HEK293 (cell line): Measurements from ENCODE around the gene TERC.
A peak's percentile ranks its signal among the peaks of the same experiment; 100 is the strongest.

Experiments used
- EGR2 ChIP-seq: fragments of 450-650 bp; formaldehyde crosslinking; IDR thresholded peaks from 2 replicates; pipeline ENCODE4 v1.5.1; 2016; ENCODE audit warnings: low read depth, missing biosample characterization, missing genetic modification characterization
- HOXD13 ChIP-seq: sonication (generic); formaldehyde crosslinking; IDR thresholded peaks from 2 replicates; pipeline ENCODE4 v1.8.0; 2022; ENCODE audit warnings: missing genetic modification reagents, borderline replicate concordance
- PRDM1 ChIP-seq: fragments of 450-650 bp; formaldehyde crosslinking; IDR thresholded peaks from 2 replicates; pipeline ENCODE4; 2016; ENCODE audit warnings: missing biosample characterization, missing genetic modification characterization
- ZBTB7A ChIP-seq: fragments of 450-650 bp; formaldehyde crosslinking; IDR thresholded peaks from 2 replicates; pipeline ENCODE4 v1.5.1; 2016; ENCODE audit warnings: low read depth, missing biosample characterization, missing genetic modification characterization
- ZFP69B ChIP-seq: fragments of 450-650 bp; formaldehyde crosslinking; IDR thresholded peaks from 2 replicates; pipeline ENCODE4 v1.5.1; 2016; ENCODE audit warnings: missing biosample characterization, missing genetic modification characterization
- ZNF132 ChIP-seq: fragments of 450-650 bp; formaldehyde crosslinking; IDR thresholded peaks from 2 replicates; pipeline ENCODE4 v1.5.1; 2017; ENCODE audit warnings: missing biosample characterization, missing genetic modification characterization, borderline replicate concordance
- ZNF155 ChIP-seq: fragments of 450-650 bp; formaldehyde crosslinking; IDR thresholded peaks from 2 replicates; pipeline ENCODE4 v1.5.1; 2016; ENCODE audit warnings: missing biosample characterization, missing genetic modification characterization
- ZNF174 ChIP-seq: fragments of 450-650 bp; formaldehyde crosslinking; IDR thresholded peaks from 2 replicates; pipeline ENCODE4 v1.5.0; 2017; ENCODE audit warnings: missing biosample characterization, mild to moderate bottlenecking, missing genetic modification characterization
- ZNF175 ChIP-seq: fragments of 450-650 bp; formaldehyde crosslinking; IDR thresholded peaks from 2 replicates; pipeline ENCODE4 v1.5.1; 2016; ENCODE audit warnings: missing biosample characterization, missing genetic modification characterization
- ZNF184 ChIP-seq: fragments of 450-650 bp; IDR thresholded peaks from 2 replicates; pipeline ENCODE4 v1.5.1; 2018; ENCODE audit warnings: missing biosample characterization, mild to moderate bottlenecking, missing genetic modification characterization
- ZNF202 ChIP-seq: fragments of 450-650 bp; formaldehyde crosslinking; IDR thresholded peaks from 2 replicates; pipeline ENCODE4 v1.5.1; 2016; ENCODE audit warnings: missing biosample characterization, missing genetic modification characterization, borderline replicate concordance
- ZNF211 ChIP-seq: fragments of 450-650 bp; formaldehyde crosslinking; IDR thresholded peaks from 2 replicates; pipeline ENCODE4 v1.5.1; 2016; ENCODE audit warnings: low read depth, missing biosample characterization, missing genetic modification characterization
- ZNF292 ChIP-seq: fragments of 450-650 bp; formaldehyde crosslinking; IDR thresholded peaks from 2 replicates; pipeline ENCODE4 v1.5.1; 2016; ENCODE audit warnings: low read depth, missing biosample characterization, missing genetic modification characterization, borderline replicate concordance
- ZNF302 ChIP-seq: fragments of 450-650 bp; formaldehyde crosslinking; IDR thresholded peaks from 2 replicates; pipeline ENCODE4 v1.5.1; 2016; ENCODE audit warnings: missing biosample characterization, missing genetic modification characterization, low read depth
- ZNF341 ChIP-seq: fragments of 450-650 bp; formaldehyde crosslinking; IDR thresholded peaks from 2 replicates; pipeline ENCODE4; 2016; ENCODE audit warnings: low read depth, missing biosample characterization, missing genetic modification characterization
- ZNF391 ChIP-seq: fragments of 450-650 bp; formaldehyde crosslinking; IDR thresholded peaks from 2 replicates; pipeline ENCODE4 v1.5.1; 2016; ENCODE audit warnings: low read depth, missing biosample characterization, missing genetic modification characterization, borderline replicate concordance
- ZNF48 ChIP-seq: fragments of 450-650 bp; formaldehyde crosslinking; IDR thresholded peaks from 2 replicates; pipeline ENCODE4 v1.5.1; 2016; ENCODE audit warnings: missing biosample characterization, missing genetic modification characterization
- ZNF510 ChIP-seq: fragments of 450-650 bp; formaldehyde crosslinking; IDR thresholded peaks from 2 replicates; pipeline ENCODE4 v1.5.1; 2018; ENCODE audit warnings: mild to moderate bottlenecking, missing genetic modification characterization, missing biosample characterization; ENCODE audit not compliant: insufficient replicate concordance
- ZNF623 ChIP-seq: fragments of 450-650 bp; formaldehyde crosslinking; IDR thresholded peaks from 2 replicates; pipeline ENCODE4 v1.5.1; 2016; ENCODE audit warnings: missing biosample characterization, missing genetic modification characterization
- ZNF777 ChIP-seq: fragments of 450-650 bp; formaldehyde crosslinking; IDR thresholded peaks from 2 replicates; pipeline ENCODE4 v1.5.1; 2017; ENCODE audit warnings: missing biosample characterization, missing genetic modification characterization, borderline replicate concordance
- ZSCAN23 ChIP-seq: fragments of 450-650 bp; formaldehyde crosslinking; IDR thresholded peaks from 2 replicates; pipeline ENCODE4 v1.5.1; 2016; ENCODE audit warnings: missing biosample characterization, missing genetic modification characterization
- TF ChIP-seq, protein P1 (sequence below): fragments of 450-650 bp; formaldehyde crosslinking; IDR thresholded peaks from 2 replicates; pipeline ENCODE4 v1.5.1; 2016; ENCODE audit warnings: missing biosample characterization, missing genetic modification characterization, borderline replicate concordance
- TF ChIP-seq, protein P2 (sequence below): fragments of 450-650 bp; formaldehyde crosslinking; IDR thresholded peaks from 2 replicates; pipeline ENCODE4 v1.5.1; 2017; ENCODE audit warnings: missing biosample characterization, mild to moderate bottlenecking, missing genetic modification characterization, moderate library complexity
- TF ChIP-seq, protein P3 (sequence below): fragments of 450-650 bp; formaldehyde crosslinking; IDR thresholded peaks from 2 replicates; pipeline ENCODE4 v1.5.1; 2016; ENCODE audit warnings: missing biosample characterization, missing genetic modification characterization
- TF ChIP-seq, protein P4 (sequence below): fragments of 450-650 bp; IDR thresholded peaks from 2 replicates; pipeline ENCODE4 v1.5.1; 2018; ENCODE audit warnings: missing biosample characterization, missing genetic modification characterization
- TF ChIP-seq, protein P5 (sequence below): fragments of 450-650 bp; formaldehyde crosslinking; IDR thresholded peaks from 2 replicates; pipeline ENCODE4 v1.5.1; 2016; ENCODE audit warnings: missing biosample characterization, missing genetic modification characterization

The TERC gene

GRCh38 chr3:169769287-169770181, 4.7 kb upstream of the TERC start, which contains the start of gene ACTRT3 (continued):
- TF ChIP-seq, protein P1, sequence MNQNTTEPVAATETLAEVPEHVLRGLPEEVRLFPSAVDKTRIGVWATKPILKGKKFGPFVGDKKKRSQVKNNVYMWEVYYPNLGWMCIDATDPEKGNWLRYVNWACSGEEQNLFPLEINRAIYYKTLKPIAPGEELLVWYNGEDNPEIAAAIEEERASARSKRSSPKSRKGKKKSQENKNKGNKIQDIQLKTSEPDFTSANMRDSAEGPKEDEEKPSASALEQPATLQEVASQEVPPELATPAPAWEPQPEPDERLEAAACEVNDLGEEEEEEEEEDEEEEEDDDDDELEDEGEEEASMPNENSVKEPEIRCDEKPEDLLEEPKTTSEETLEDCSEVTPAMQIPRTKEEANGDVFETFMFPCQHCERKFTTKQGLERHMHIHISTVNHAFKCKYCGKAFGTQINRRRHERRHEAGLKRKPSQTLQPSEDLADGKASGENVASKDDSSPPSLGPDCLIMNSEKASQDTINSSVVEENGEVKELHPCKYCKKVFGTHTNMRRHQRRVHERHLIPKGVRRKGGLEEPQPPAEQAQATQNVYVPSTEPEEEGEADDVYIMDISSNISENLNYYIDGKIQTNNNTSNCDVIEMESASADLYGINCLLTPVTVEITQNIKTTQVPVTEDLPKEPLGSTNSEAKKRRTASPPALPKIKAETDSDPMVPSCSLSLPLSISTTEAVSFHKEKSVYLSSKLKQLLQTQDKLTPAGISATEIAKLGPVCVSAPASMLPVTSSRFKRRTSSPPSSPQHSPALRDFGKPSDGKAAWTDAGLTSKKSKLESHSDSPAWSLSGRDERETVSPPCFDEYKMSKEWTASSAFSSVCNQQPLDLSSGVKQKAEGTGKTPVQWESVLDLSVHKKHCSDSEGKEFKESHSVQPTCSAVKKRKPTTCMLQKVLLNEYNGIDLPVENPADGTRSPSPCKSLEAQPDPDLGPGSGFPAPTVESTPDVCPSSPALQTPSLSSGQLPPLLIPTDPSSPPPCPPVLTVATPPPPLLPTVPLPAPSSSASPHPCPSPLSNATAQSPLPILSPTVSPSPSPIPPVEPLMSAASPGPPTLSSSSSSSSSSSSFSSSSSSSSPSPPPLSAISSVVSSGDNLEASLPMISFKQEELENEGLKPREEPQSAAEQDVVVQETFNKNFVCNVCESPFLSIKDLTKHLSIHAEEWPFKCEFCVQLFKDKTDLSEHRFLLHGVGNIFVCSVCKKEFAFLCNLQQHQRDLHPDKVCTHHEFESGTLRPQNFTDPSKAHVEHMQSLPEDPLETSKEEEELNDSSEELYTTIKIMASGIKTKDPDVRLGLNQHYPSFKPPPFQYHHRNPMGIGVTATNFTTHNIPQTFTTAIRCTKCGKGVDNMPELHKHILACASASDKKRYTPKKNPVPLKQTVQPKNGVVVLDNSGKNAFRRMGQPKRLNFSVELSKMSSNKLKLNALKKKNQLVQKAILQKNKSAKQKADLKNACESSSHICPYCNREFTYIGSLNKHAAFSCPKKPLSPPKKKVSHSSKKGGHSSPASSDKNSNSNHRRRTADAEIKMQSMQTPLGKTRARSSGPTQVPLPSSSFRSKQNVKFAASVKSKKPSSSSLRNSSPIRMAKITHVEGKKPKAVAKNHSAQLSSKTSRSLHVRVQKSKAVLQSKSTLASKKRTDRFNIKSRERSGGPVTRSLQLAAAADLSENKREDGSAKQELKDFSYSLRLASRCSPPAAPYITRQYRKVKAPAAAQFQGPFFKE (tag by site-specific recombination) = no peak
- TF ChIP-seq ZNF510 (no peak), ZNF341 (tag by site-specific recombination) (peak; percentile 93), ZNF391 (tag by site-specific recombination) (no peak), HOXD13 (no peak), ZNF292 (tag by site-specific recombination) (no peak), ZNF302 (tag by site-specific recombination) (no peak), ZNF174 (tag by site-specific recombination) (no peak), ZNF48 (no peak), ZNF175 (tag by site-specific recombination) (no peak), ZNF623 (tag by site-specific recombination) (no peak), PRDM1 (tag by site-specific recombination) (peak; percentile 81), ZNF777 (tag by site-specific recombination) (no peak), EGR2 (0 out of 2 replicates have a peak, but pooled peaks have one; percentile 25), ZNF155 (no peak), ZNF211 (no peak), ZNF202 (tag by site-specific recombination) (peak; percentile 59; the same call in 1 of the 2 replicates), ZSCAN23 (no peak), ZBTB7A (tag by site-specific recombination) (0 out of 2 replicates have a peak, but pooled peaks have one; percentile 69), ZNF184 (no peak), ZNF132 (tag by site-specific recombination) (no peak), ZFP69B (tag by site-specific recombination) (0 out of 2 replicates have a peak, but pooled peaks have one; percentile 21)
- TF ChIP-seq, protein P2, sequence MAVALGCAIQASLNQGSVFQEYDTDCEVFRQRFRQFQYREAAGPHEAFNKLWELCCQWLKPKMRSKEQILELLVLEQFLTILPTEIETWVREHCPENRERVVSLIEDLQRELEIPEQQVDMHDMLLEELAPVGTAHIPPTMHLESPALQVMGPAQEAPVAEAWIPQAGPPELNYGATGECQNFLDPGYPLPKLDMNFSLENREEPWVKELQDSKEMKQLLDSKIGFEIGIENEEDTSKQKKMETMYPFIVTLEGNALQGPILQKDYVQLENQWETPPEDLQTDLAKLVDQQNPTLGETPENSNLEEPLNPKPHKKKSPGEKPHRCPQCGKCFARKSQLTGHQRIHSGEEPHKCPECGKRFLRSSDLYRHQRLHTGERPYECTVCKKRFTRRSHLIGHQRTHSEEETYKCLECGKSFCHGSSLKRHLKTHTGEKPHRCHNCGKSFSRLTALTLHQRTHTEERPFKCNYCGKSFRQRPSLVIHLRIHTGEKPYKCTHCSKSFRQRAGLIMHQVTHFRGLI (tag by site-specific recombination) = no peak
- TF ChIP-seq, protein P3, sequence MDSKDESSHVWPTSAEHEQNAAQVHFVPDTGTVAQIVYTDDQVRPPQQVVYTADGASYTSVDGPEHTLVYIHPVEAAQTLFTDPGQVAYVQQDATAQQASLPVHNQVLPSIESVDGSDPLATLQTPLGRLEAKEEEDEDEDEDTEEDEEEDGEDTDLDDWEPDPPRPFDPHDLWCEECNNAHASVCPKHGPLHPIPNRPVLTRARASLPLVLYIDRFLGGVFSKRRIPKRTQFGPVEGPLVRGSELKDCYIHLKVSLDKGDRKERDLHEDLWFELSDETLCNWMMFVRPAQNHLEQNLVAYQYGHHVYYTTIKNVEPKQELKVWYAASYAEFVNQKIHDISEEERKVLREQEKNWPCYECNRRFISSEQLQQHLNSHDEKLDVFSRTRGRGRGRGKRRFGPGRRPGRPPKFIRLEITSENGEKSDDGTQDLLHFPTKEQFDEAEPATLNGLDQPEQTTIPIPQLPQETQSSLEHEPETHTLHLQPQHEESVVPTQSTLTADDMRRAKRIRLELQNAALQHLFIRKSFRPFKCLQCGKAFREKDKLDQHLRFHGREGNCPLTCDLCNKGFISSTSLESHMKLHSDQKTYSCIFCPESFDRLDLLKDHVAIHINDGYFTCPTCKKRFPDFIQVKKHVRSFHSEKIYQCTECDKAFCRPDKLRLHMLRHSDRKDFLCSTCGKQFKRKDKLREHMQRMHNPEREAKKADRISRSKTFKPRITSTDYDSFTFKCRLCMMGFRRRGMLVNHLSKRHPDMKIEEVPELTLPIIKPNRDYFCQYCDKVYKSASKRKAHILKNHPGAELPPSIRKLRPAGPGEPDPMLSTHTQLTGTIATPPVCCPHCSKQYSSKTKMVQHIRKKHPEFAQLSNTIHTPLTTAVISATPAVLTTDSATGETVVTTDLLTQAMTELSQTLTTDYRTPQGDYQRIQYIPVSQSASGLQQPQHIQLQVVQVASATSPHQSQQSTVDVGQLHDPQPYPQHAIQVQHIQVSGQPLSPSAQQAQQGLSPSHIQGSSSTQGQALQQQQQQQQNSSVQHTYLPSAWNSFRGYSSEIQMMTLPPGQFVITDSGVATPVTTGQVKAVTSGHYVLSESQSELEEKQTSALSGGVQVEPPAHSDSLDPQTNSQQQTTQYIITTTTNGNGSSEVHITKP (tag by site-specific recombination) = peak; percentile 71
- TF ChIP-seq, protein P4, sequence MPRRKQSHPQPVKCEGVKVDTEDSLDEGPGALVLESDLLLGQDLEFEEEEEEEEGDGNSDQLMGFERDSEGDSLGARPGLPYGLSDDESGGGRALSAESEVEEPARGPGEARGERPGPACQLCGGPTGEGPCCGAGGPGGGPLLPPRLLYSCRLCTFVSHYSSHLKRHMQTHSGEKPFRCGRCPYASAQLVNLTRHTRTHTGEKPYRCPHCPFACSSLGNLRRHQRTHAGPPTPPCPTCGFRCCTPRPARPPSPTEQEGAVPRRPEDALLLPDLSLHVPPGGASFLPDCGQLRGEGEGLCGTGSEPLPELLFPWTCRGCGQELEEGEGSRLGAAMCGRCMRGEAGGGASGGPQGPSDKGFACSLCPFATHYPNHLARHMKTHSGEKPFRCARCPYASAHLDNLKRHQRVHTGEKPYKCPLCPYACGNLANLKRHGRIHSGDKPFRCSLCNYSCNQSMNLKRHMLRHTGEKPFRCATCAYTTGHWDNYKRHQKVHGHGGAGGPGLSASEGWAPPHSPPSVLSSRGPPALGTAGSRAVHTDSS (tag by site-specific recombination) = no peak
- TF ChIP-seq, protein P5, sequence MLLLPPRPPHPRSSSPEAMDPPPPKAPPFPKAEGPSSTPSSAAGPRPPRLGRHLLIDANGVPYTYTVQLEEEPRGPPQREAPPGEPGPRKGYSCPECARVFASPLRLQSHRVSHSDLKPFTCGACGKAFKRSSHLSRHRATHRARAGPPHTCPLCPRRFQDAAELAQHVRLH = no peak
